Measurements from ENCODE around the gene DENND5A. TPM values are rescaled to one million over a fixed set of nuclear protein-coding genes. Genes with fewer than 3 reads are reported as not detected.
A peak's percentile ranks its signal among the peaks of the same experiment; 100 is the strongest.
"Not testable (repeated sequence)": the region's sequence is repeated elsewhere in the genome, so short reads cannot be mapped to it uniquely, and the experiment has no call there.

DENND5A gene
- total RNA-seq, 1 experiment from 2014 or later: 136 TPM

GRCh38 chr11:9169595-9170295 is 95.4 kb downstream of the DENND5A start:
- POLR2A ChIA-PET: interaction anchor here (0.6 to 0.7 kb wide), 3 partner anchors 21 to 848 kb away, joined by 3 to 6 read pairs (median 5); no protein-coding TSS in a partner anchor
- peak; percentile 22 for DNase-seq (ENCODE audit: low read depth, low spot score)
- Histone ChIP-seq H3K36me3 (ENCODE audit: control insufficient read depth, insufficient read depth, low read length) (peaks cover 5% of the 10 kb centered on the region), H3K4me1 (ENCODE audit: control insufficient read depth, insufficient read depth, low read length) (no peaks in the 10 kb centered on the region), H3K27ac (ENCODE audit: low read length) (no peak overlapping the region), H3K27me3 (ENCODE audit: control insufficient read depth, insufficient read depth, low read length) (no peaks in the 10 kb centered on the region), H3K9me3 (ENCODE audit: control insufficient read depth, insufficient read depth, low read depth, low read length) (no peaks in the 10 kb centered on the region), H3K4me3 (ENCODE audit: low read depth in 2 of 2, low read length in 2 of 2) (no peak overlapping the region)
- CTCF ChIA-PET: interaction anchor here (0.6 to 0.7 kb wide), 2 partner anchors 203 to 354 kb away, joined by 3 to 6 read pairs; no protein-coding TSS in a partner anchor
- in situ Hi-C loops (cut with HindIII; ENCODE audit: low pct_unique_long_range_greater_than_20kb, low sequenced_read_pairs) (no loop called here), intact Hi-C loops (cut with micrococcal nuclease; ENCODE audit: unreplicated experiment) (loop anchor here (10.0 kb wide), 2 partner anchors 215 to 335 kb away; partner anchors contain the start of gene IPO7)
- no peak for ATAC-seq
- TF ChIP-seq CTCF (IDR thresholded peaks at IDR 0.05): no peak
- BruUV-seq (replicated peaks): no TSS peak

- H3K4me3 ChIP-seq (ENCODE audit: low read depth in 2 of 2, low read length in 2 of 2); BruUV-seq (replicated peaks); CTCF ChIA-PET; ATAC-seq; H3K27ac ChIP-seq (ENCODE audit: low read length); in situ Hi-C loops (cut with HindIII; ENCODE audit: low pct_unique_long_range_greater_than_20kb, low sequenced_read_pairs); H3K9me3 ChIP-seq (ENCODE audit: control insufficient read depth, insufficient read depth, low read depth, low read length); POLR2A ChIA-PET; H3K4me1 ChIP-seq (ENCODE audit: control insufficient read depth, insufficient read depth, low read length); H3K27me3 ChIP-seq (ENCODE audit: control insufficient read depth, insufficient read depth, low read length); DNase-seq (ENCODE audit: low read depth, low spot score): not testable (repeated sequence)
- intact Hi-C loops (cut with micrococcal nuclease; ENCODE audit: unreplicated experiment): loop anchor here (10.0 kb wide), 1 partner anchor 343 kb away; no protein-coding TSS in a partner anchor
- peaks cover 14% of the 10 kb centered on the region for H3K36me3 ChIP-seq (ENCODE audit: control insufficient read depth, insufficient read depth, low read length)
Observed at GRCh38 chr11:9161991-9162390, 103.2 kb downstream of the DENND5A start.

DNA sequence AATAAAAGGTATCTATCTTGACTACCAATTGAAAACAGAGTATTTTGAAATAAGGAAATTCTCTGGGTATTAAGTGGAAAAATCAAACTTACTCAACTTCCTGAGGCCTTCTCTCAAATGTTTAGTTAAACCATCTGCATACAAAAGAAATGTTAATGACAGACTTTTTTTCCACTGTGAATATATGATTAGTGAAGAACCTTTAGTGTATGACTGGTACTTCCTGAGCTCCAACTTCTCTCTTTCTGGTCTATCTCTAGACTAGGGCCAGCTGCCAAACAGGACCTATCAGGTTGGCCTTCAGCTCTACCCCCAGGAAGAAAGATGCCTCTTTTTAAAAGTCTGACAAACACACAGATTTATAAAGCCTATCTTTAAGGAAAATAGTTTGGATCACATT is 105.0 kb downstream of the DENND5A start:
- POLR2A ChIA-PET: interaction anchor here (0.6 kb wide), 1 partner anchor 347 kb away, joined by 3 read pairs; no protein-coding TSS in a partner anchor
- CTCF ChIA-PET: no interaction called here
- Histone ChIP-seq H3K27me3 (ENCODE audit: control insufficient read depth, insufficient read depth, low read length) (no peaks in the 10 kb centered on the region), H3K27ac (ENCODE audit: low read length) (no peak overlapping the region), H3K36me3 (ENCODE audit: control insufficient read depth, insufficient read depth, low read length) (peaks cover 12% of the 10 kb centered on the region), H3K9me3 (ENCODE audit: control insufficient read depth, insufficient read depth, low read depth, low read length) (no peaks in the 10 kb centered on the region), H3K4me1 (ENCODE audit: control insufficient read depth, insufficient read depth, low read length) (no peaks in the 10 kb centered on the region), H3K4me3 (ENCODE audit: low read depth in 2 of 2, low read length in 2 of 2) (no peak overlapping the region)
- ATAC-seq: no peak
- TF ChIP-seq TCF7L2 (IDR thresholded peaks at IDR 0.05; ENCODE audit: low read depth, low read length) (no peak), CTCF (IDR thresholded peaks at IDR 0.05) (no peak), POLR2AphosphoS5 (IDR thresholded peaks at IDR 0.05; ENCODE audit: low read depth, low read length) (no peak), SIN3A (IDR thresholded peaks at IDR 0.05; ENCODE audit: borderline replicate concordance, insufficient read depth, low read depth, low read length) (no peak)
- TF ChIP-seq, protein P1, sequence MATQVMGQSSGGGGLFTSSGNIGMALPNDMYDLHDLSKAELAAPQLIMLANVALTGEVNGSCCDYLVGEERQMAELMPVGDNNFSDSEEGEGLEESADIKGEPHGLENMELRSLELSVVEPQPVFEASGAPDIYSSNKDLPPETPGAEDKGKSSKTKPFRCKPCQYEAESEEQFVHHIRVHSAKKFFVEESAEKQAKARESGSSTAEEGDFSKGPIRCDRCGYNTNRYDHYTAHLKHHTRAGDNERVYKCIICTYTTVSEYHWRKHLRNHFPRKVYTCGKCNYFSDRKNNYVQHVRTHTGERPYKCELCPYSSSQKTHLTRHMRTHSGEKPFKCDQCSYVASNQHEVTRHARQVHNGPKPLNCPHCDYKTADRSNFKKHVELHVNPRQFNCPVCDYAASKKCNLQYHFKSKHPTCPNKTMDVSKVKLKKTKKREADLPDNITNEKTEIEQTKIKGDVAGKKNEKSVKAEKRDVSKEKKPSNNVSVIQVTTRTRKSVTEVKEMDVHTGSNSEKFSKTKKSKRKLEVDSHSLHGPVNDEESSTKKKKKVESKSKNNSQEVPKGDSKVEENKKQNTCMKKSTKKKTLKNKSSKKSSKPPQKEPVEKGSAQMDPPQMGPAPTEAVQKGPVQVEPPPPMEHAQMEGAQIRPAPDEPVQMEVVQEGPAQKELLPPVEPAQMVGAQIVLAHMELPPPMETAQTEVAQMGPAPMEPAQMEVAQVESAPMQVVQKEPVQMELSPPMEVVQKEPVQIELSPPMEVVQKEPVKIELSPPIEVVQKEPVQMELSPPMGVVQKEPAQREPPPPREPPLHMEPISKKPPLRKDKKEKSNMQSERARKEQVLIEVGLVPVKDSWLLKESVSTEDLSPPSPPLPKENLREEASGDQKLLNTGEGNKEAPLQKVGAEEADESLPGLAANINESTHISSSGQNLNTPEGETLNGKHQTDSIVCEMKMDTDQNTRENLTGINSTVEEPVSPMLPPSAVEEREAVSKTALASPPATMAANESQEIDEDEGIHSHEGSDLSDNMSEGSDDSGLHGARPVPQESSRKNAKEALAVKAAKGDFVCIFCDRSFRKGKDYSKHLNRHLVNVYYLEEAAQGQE (IDR thresholded peaks at IDR 0.05; ENCODE audit: insufficient read depth in 1 of 2, low read depth in 2 of 2, low read length in 1 of 2): no peak
- in situ Hi-C loops (cut with HindIII; ENCODE audit: low pct_unique_long_range_greater_than_20kb, low sequenced_read_pairs) (no loop called here), intact Hi-C loops (cut with micrococcal nuclease; ENCODE audit: unreplicated experiment) (loop anchor here (10.0 kb wide), 1 partner anchor 345 kb away; no protein-coding TSS in a partner anchor)
- no peak for DNase-seq (ENCODE audit: low read depth, low spot score)
- no TSS peak for BruUV-seq (replicated peaks)

Data from Panc1 (cell line).